Fibroblast of skin of back (primary cell): Measurements from ENCODE around the gene NAP1L4.
"Not testable (repeated sequence)": the region's sequence is repeated elsewhere in the genome, so short reads cannot be mapped to it uniquely, and the experiment has no call there.

Experiments
- DNase-seq: peaks from one replicate; pipeline ENCODE4 v3.0.0-alpha.2; 2013

Gene NAP1L4

GRCh38 chr11:2955906-2956476 is 36.1 kb downstream of the NAP1L4 start:
- DNase-seq = no peak

GRCh38 chr11:2954263-2954662 is 37.9 kb downstream of the NAP1L4 start:
- no peak for DNase-seq

GRCh38 chr11:2952290-2952689 is 39.8 kb downstream of the NAP1L4 start:
- no peak for DNase-seq

- peak; percentile 80 for DNase-seq
Observed at GRCh38 chr11:2951231-2952110, 40.7 kb downstream of the NAP1L4 start.

- peak; percentile 27 for DNase-seq
Observed at GRCh38 chr11:2950825-2951224, 41.3 kb downstream of the NAP1L4 start.

- no peak for DNase-seq
Observed at GRCh38 chr11:2949920-2950319, 42.2 kb downstream of the NAP1L4 start.

GRCh38 chr11:2947744-2948143 is 44.4 kb downstream of the NAP1L4 start:
- DNase-seq = no peak

- no peak for DNase-seq
Observed at GRCh38 chr11:2945757-2946287, 46.3 kb downstream of the NAP1L4 start.

- peak; percentile 79 for DNase-seq
Observed at GRCh38 chr11:2945031-2945756, 46.9 kb downstream of the NAP1L4 start.

GRCh38 chr11:2944530-2944929 is 47.6 kb downstream of the NAP1L4 start:
- no peak for DNase-seq

- no peak for DNase-seq
Observed at GRCh38 chr11:2943711-2944118, 48.4 kb downstream of the NAP1L4 start.

- no peak for DNase-seq
Observed at GRCh38 chr11:2942872-2943710, 49.0 kb downstream of the NAP1L4 start.

- no peak for DNase-seq
Observed at GRCh38 chr11:2942447-2942846, 49.7 kb downstream of the NAP1L4 start.

GRCh38 chr11:2940921-2941821 is 51.0 kb downstream of the NAP1L4 start:
- no peak for DNase-seq

GRCh38 chr11:2940147-2940920 is 51.8 kb downstream of the NAP1L4 start:
- DNase-seq = peak; percentile 48

- not testable (repeated sequence) for DNase-seq
Observed at GRCh38 chr11:2938458-2939418, 53.4 kb downstream of the NAP1L4 start.

GRCh38 chr11:2937641-2938457 is 54.3 kb downstream of the NAP1L4 start:
- not testable (repeated sequence) for DNase-seq

- DNase-seq = no peak
Observed at GRCh38 chr11:2934611-2935239, 57.4 kb downstream of the NAP1L4 start.
